ENCODE measurements around the gene PGAP1. TPM values are rescaled to one million over a fixed set of nuclear protein-coding genes. Genes with fewer than 3 reads are reported as not detected.
A peak's percentile ranks its signal among the peaks of the same experiment; 100 is the strongest.

Gene PGAP1
- total RNA-seq, 3 donors from 2014 or later, result 7.2 to 27.1 (median 16.1) TPM

DNA sequence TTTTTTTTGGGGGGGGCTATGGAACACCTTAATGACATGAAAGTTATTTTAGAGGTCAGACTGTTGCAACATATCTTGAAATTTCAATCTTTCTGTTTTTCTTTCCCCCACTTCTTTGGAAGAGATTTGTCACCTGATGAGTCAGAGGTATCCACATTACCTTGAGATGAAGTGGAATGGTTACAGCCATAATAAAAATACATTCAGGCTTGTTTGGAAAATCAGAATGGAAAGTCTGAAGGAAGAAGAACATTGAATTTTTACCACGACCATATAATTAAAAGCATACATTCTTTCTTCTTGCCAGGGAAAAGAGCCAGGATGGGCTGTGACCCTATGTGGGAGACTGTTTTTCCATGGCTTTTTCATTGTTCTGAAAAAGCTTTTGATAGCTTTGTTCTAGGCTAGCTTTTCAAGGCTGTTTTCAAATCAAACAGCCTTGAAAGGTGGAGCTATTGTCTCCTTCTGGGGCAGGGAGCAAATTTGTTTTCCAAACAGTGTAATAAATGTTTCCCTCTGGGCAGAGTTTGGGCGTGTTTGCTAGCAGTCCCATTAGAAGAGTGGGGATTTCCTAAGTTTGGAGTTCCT lies 124.7 kb downstream of the PGAP1 start:
- no peak for DNase-seq (ENCODE audit: low spot score in 2 of 2)
- Histone ChIP-seq H3K9me3 (no peaks in the 10 kb centered on the region), H3K36me3 (no peaks in the 10 kb centered on the region), H3K27ac (no peak overlapping the region), H3K4me1 (no peaks in the 10 kb centered on the region), H3K27me3 (no peaks in the 10 kb centered on the region), H3K4me3 (no peak overlapping the region)
- TF ChIP-seq POLR2AphosphoS5 (IDR thresholded peaks at IDR 0.05), result no peak
- TF ChIP-seq, protein P1, sequence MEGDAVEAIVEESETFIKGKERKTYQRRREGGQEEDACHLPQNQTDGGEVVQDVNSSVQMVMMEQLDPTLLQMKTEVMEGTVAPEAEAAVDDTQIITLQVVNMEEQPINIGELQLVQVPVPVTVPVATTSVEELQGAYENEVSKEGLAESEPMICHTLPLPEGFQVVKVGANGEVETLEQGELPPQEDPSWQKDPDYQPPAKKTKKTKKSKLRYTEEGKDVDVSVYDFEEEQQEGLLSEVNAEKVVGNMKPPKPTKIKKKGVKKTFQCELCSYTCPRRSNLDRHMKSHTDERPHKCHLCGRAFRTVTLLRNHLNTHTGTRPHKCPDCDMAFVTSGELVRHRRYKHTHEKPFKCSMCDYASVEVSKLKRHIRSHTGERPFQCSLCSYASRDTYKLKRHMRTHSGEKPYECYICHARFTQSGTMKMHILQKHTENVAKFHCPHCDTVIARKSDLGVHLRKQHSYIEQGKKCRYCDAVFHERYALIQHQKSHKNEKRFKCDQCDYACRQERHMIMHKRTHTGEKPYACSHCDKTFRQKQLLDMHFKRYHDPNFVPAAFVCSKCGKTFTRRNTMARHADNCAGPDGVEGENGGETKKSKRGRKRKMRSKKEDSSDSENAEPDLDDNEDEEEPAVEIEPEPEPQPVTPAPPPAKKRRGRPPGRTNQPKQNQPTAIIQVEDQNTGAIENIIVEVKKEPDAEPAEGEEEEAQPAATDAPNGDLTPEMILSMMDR (IDR thresholded peaks at IDR 0.05), result no peak
- TF ChIP-seq POLR2A (IDR thresholded peaks at IDR 0.05), result no peak
- intact Hi-C loops (cut with DNase I; ENCODE audit: low total_unique reads), result no loop called here

DNA sequence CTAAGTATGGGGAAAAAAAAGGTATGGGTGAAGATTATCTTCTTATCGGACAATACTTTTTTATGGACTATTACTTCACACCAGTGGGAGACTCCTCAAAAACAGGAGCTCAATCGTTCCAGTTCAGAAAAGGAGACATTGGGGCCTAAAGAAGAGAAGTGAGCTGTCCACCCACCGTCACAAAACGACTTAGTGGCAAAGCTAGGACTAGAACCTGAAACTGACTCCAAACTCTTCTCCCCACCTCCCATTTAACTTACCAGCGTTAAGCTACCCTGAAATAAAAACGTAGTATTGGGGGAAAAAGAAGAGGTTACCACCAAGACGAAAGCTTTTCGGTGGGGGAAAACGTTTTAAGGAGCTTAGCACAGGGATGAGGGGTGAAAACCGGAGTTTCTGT lies 127.5 kb downstream of the PGAP1 start:
- TF ChIP-seq POLR2A (IDR thresholded peaks at IDR 0.05), result no peak
- no peak for DNase-seq (ENCODE audit: low spot score in 2 of 2)
- Histone ChIP-seq H3K4me1 (no peaks in the 10 kb centered on the region), H3K4me3 (peak overlapping the region; percentile 66 to 75 (median 72)), H3K27ac (peak overlapping the region; percentile 69 to 82), H3K9me3 (no peaks in the 10 kb centered on the region), H3K27me3 (no peaks in the 10 kb centered on the region), H3K36me3 (no peaks in the 10 kb centered on the region)
- intact Hi-C loops (cut with DNase I; ENCODE audit: low total_unique reads), result no loop called here

DNA sequence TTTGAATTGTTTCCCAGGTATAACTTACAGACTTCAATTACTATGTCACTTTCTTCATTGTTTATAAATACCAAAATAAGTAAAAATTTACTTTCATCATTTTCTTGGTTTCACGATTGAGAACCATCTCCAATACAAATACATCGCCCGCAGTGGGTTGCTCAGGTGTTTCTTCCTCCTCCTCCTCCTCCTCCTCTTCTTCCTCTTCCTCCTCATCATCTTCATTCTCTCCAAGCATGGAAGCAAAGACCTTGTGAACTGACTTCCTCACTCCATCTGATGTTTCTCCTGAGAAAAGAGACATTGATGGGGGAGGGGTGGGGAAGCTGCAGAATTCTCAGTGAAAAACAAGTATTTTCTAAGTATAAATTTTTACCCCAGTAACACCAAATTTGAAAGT lies 133.6 kb downstream of the PGAP1 start:
- no peak for DNase-seq (ENCODE audit: low spot score in 2 of 2)
- intact Hi-C loops (cut with DNase I; ENCODE audit: low total_unique reads), result no loop called here

DNA sequence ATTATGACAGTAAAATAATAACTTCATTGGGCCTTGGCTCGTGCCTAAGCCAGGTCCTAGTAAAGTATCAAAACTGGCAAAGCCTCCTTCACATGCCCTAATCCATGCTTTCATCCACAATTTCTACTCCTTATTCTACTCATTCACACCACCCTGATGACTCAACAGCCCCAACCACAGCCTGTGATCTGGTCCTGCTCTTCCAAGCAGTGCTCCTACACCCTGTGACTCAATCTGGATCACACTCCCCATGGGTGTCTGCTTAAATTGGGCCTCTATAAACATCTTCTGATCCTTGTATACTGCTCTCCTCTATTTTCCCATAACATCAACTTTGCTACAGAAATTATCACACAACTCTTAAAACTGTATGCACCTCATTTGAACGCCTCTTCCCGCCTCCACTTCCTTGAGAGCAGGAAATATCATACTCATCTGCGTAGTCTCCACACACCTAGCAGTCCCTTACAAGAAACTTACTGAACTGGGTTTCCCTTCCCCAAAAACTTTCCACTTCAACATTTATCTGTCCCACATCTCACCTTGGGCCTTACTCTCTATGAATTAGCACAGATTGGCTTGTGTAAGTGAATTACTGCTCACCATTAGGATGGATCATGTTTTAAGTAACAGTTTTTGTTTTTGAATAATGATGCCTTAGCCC lies 142.9 kb downstream of the PGAP1 start:
- H3K36me3 ChIP-seq, result no peaks in the 10 kb centered on the region
- no peak for DNase-seq (ENCODE audit: low spot score in 2 of 2)
- intact Hi-C loops (cut with DNase I; ENCODE audit: low total_unique reads), result no loop called here

More for the DNA sequence above, 133.6 kb downstream of the PGAP1 start:
- Histone ChIP-seq H3K36me3 (peaks cover 10% of the 10 kb centered on the region), H3K4me1 (no peaks in the 10 kb centered on the region), H3K27ac (no peak overlapping the region), H3K9me3 (no peaks in the 10 kb centered on the region), H3K4me3 (no peak overlapping the region), H3K27me3 (no peaks in the 10 kb centered on the region)
- TF ChIP-seq POLR2A (IDR thresholded peaks at IDR 0.05) (no peak), POLR2AphosphoS5 (IDR thresholded peaks at IDR 0.05) (no peak)
- TF ChIP-seq, protein P1 (IDR thresholded peaks at IDR 0.05), result no peak

More for the DNA sequence above, 142.9 kb downstream of the PGAP1 start:
- no peaks in the 10 kb centered on the region for H3K27me3 ChIP-seq
- no peaks in the 10 kb centered on the region for H3K9me3 ChIP-seq
- no peaks in the 10 kb centered on the region for H3K4me1 ChIP-seq
- H3K27ac ChIP-seq, result no peak overlapping the region
- TF ChIP-seq POLR2AphosphoS5 (IDR thresholded peaks at IDR 0.05) (no peak), POLR2A (IDR thresholded peaks at IDR 0.05) (no peak)
- TF ChIP-seq, protein P1 (IDR thresholded peaks at IDR 0.05), result no peak
- no peak overlapping the region for H3K4me3 ChIP-seq

Other genes with a start within 250 kb of the PGAP1 start
- 10 to 100 TPM; 27.5 to 57.4 (median 48.2) TPM for gene GTF3C3, start 127.0 kb downstream of the PGAP1 start, total RNA-seq
- gene C2orf66, start 117.4 kb downstream of the PGAP1 start, total RNA-seq, result 1 to 10 TPM in 1 of 3 donors, not detected in 2; 1.2 TPM

Data from breast epithelium (tissue), 4 donors.